ENCODE data around the gene KMT2C. TPM values are rescaled to one million over a fixed set of nuclear protein-coding genes. Genes with fewer than 3 reads are reported as not detected.
"Not testable (repeated sequence)": the region's sequence is repeated elsewhere in the genome, so short reads cannot be mapped to it uniquely, and the experiment has no call there.

The KMT2C gene
- total RNA-seq, 3 donors from 2014 or later = 73.6 to 112 (median 85.5) TPM

DNA sequence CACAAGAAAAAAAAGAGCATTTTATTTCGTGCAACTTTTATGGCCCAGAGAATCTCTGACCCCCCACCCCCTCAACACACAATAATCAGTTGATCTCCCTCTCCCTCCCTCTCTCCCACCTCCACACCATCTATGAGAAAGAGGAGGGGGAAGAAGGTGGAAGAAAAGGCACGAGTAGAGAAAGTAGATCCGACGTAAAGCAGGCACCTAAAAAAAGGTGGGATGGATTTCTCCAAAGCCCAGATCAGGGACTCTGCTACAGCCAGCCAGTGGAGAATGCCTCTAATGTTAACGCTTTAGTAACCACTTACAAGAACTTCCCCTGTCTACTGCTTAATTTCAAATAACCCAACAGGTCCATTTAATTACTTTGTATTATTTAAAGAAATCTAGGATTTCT lies 24.4 kb downstream of the KMT2C start:
- H3K27me3 ChIP-seq = no peaks in the 10 kb centered on the region
- no peak for DNase-seq (ENCODE audit: low spot score in 2 of 2)
- H3K9me3 ChIP-seq = no peaks in the 10 kb centered on the region
- intact Hi-C loops (cut with DNase I; ENCODE audit: low total_unique reads) = no loop called here
- no peaks in the 10 kb centered on the region for H3K36me3 ChIP-seq
- H3K4me1 ChIP-seq = no peaks in the 10 kb centered on the region
- H3K4me3 ChIP-seq = peak overlapping the region in 1 of 3 donors; percentile 44
- no peak overlapping the region for H3K27ac ChIP-seq
- TF ChIP-seq, protein P1, sequence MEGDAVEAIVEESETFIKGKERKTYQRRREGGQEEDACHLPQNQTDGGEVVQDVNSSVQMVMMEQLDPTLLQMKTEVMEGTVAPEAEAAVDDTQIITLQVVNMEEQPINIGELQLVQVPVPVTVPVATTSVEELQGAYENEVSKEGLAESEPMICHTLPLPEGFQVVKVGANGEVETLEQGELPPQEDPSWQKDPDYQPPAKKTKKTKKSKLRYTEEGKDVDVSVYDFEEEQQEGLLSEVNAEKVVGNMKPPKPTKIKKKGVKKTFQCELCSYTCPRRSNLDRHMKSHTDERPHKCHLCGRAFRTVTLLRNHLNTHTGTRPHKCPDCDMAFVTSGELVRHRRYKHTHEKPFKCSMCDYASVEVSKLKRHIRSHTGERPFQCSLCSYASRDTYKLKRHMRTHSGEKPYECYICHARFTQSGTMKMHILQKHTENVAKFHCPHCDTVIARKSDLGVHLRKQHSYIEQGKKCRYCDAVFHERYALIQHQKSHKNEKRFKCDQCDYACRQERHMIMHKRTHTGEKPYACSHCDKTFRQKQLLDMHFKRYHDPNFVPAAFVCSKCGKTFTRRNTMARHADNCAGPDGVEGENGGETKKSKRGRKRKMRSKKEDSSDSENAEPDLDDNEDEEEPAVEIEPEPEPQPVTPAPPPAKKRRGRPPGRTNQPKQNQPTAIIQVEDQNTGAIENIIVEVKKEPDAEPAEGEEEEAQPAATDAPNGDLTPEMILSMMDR (IDR thresholded peaks at IDR 0.05) = no peak
- TF ChIP-seq POLR2A (IDR thresholded peaks at IDR 0.05) = no peak
- TF ChIP-seq POLR2AphosphoS5 (IDR thresholded peaks at IDR 0.05) = no peak

DNA sequence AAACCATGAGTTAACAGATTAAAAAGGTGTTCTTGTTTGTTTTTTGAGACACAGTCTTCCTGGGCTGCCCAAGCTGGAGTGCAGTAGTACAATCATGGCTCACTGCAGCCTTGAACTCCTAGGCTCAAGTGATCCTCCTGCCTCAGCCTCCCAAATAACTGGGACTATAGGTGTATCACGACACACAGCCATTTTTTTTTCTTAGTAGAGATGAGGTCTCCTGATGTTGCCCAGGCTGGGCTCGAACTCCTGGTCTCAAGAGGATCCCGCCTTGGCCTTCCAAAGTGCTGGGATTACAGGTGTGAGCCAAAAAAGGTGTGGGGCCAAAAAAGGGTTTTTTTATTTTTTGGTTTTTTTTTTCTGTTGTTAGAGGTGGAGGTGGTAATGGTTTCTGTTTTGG lies 29.3 kb downstream of the KMT2C start:
- no peak for DNase-seq (ENCODE audit: low spot score in 2 of 2)
- Histone ChIP-seq H3K4me3 (no peak overlapping the region), H3K4me1 (no peaks in the 10 kb centered on the region), H3K27ac (no peak overlapping the region), H3K36me3 (no peaks in the 10 kb centered on the region), H3K9me3 (no peaks in the 10 kb centered on the region), H3K27me3 (peaks cover 0 to 3% of the 10 kb centered on the region in 2 donors)
- intact Hi-C loops (cut with DNase I; ENCODE audit: low total_unique reads) = no loop called here
- no peak for TF ChIP-seq POLR2A (IDR thresholded peaks at IDR 0.05)
- TF ChIP-seq POLR2AphosphoS5 (IDR thresholded peaks at IDR 0.05) = no peak
- TF ChIP-seq, protein P1 (IDR thresholded peaks at IDR 0.05) = no peak

DNA sequence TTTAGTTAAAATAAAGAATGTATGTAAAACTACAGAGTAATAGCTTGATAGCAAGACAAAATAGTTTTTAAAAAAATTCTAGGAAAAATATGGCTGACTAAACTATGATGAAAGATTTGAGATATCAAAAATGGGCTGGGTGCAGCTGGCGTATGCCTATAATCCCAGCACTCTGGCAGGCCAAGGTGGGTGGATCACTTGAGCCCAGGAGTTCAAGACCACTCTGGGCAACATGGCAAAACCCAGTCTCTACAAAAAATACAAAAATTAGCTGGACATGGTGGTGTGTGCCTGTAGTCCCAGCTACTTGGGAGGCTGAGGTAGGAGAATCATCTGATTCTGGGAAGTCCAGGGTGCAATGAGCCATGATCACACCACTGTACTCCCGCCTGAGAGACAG lies 29.8 kb downstream of the KMT2C start:
- H3K27ac ChIP-seq; DNase-seq (ENCODE audit: low spot score in 2 of 2); H3K4me1 ChIP-seq; H3K4me3 ChIP-seq; H3K27me3 ChIP-seq; intact Hi-C loops (cut with DNase I; ENCODE audit: low total_unique reads); H3K9me3 ChIP-seq; H3K36me3 ChIP-seq: not testable (repeated sequence)
- peak in 1 of 3 donors; percentile 29 for TF ChIP-seq POLR2AphosphoS5 (IDR thresholded peaks at IDR 0.05)

DNA sequence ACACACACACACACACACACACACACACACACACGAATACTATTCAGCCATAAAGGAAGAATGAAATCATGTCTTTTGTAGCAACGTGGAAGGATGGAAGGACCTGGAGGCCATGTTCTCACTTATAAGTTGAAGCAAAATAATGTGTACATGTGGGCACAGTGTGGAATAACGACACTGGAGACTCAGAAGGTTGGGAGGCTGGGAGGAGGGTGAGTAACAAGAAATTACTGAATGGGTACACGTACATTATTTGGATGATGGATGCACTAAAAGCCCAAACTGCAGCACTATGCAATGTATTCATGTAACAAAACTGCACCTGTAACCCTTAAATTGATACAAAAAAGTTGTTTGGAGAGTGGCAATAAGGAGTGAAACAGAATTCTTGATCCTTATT lies 32.1 kb downstream of the KMT2C start:
- no peak for DNase-seq (ENCODE audit: low spot score in 2 of 2)

DNA sequence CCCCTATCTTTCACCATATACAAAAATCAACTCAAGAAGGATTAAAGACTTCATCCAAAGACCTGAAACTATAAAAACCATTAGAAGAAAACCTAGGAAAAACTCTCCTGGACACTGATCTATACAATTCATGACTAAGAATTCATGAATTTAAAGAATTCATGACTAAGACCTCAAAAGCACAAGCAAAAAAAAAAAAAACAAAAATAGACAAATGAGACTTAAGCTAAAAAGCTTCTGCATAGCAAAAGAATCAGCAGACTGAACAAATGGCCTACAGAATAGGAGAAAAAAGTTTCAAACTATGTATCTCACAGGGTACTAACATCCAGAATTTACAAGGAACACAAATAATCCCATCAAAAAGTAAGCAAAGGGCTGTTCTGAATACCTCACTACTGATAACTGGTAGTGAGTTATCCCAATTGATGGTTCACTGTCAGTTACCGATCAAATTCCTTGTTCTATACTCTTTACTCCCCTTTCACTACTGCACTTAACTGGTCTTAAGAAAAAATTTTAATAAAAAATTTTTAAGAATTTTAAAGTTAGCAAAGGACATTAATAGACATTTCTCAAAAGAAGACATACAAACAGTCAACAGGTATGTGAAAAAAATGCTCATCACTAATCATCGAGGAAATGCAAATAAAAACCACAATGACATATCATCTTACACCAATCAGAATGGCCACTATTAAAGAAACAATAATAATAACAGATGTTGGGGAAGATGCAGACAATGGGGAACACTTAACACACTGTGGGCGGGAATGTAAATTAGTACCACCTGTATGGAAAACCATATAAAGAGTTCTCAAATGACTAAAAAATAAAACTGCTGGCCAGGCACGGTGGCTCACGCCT lies 33.2 kb downstream of the KMT2C start:
- intact Hi-C loops (cut with DNase I; ENCODE audit: low total_unique reads) = no loop called here
- no peak overlapping the region for H3K4me3 ChIP-seq
- H3K9me3 ChIP-seq = no peaks in the 10 kb centered on the region
- H3K27ac ChIP-seq = no peak overlapping the region
- DNase-seq (ENCODE audit: low spot score in 2 of 2) = no peak
- H3K4me1 ChIP-seq = no peaks in the 10 kb centered on the region
- H3K27me3 ChIP-seq = peaks cover 0 to 3% of the 10 kb centered on the region in 2 donors
- TF ChIP-seq POLR2AphosphoS5 (IDR thresholded peaks at IDR 0.05) = no peak
- TF ChIP-seq, protein P1 (IDR thresholded peaks at IDR 0.05) = no peak
- no peak for TF ChIP-seq POLR2A (IDR thresholded peaks at IDR 0.05)
- H3K36me3 ChIP-seq = no peaks in the 10 kb centered on the region

More for the DNA sequence above, 32.1 kb downstream of the KMT2C start:
- Histone ChIP-seq H3K9me3 (no peaks in the 10 kb centered on the region), H3K27ac (no peak overlapping the region), H3K4me1 (no peaks in the 10 kb centered on the region), H3K36me3 (no peaks in the 10 kb centered on the region), H3K4me3 (no peak overlapping the region), H3K27me3 (peaks cover 0 to 3% of the 10 kb centered on the region in 2 donors)
- intact Hi-C loops (cut with DNase I; ENCODE audit: low total_unique reads) = no loop called here
- TF ChIP-seq, protein P1 (IDR thresholded peaks at IDR 0.05) = no peak
- TF ChIP-seq POLR2A (IDR thresholded peaks at IDR 0.05) (no peak), POLR2AphosphoS5 (IDR thresholded peaks at IDR 0.05) (no peak)
